Skeletal muscle tissue (tissue), 4 donors: ENCODE data around the gene KCNMA1. TPM values are rescaled to one million over a fixed set of nuclear protein-coding genes. Genes with fewer than 3 reads are reported as not detected.
A peak's percentile ranks its signal among the peaks of the same experiment; 100 is the strongest.

Source experiments
- H3K27ac ChIP-seq: one replicate; pipeline ENCODE4 v1.7.0; 2013; ENCODE audit warnings: mild to moderate bottlenecking, low read depth, low read length, inconsistent platforms
- H3K27me3 ChIP-seq, 3 donors: one replicate each; pipeline ENCODE4 v1.7.0; 2013; ENCODE audit warnings: low read length in 3 of 3; ENCODE audit not compliant: control insufficient read depth in 3 of 3, insufficient read depth in 3 of 3
- H3K36me3 ChIP-seq, 3 donors: one replicate each; pipeline ENCODE4 v1.7.0; 2013; ENCODE audit warnings: low read length in 3 of 3; ENCODE audit not compliant: control insufficient read depth in 3 of 3, insufficient read depth in 3 of 3
- H3K4me1 ChIP-seq, 3 donors: one replicate each; pipeline ENCODE4 v1.7.0; 2013; ENCODE audit warnings: low read length in 3 of 3, mild to moderate bottlenecking in 3 of 3; ENCODE audit not compliant: control insufficient read depth in 3 of 3, insufficient read depth in 3 of 3
- H3K4me3 ChIP-seq, 3 donors: one replicate each; pipeline ENCODE4 v1.7.0; 2013; ENCODE audit warnings: low read length in 3 of 3
- H3K9ac ChIP-seq, 3 donors: one replicate each; pipeline ENCODE4 v1.7.0; 2013; ENCODE audit warnings: low read length in 3 of 3, mild to moderate bottlenecking in 3 of 3, moderate library complexity in 2 of 3, low read depth in 1 of 3
- H3K9me3 ChIP-seq, 3 donors: one replicate each; pipeline ENCODE4 v1.7.0; 2013; ENCODE audit warnings: low read length in 3 of 3; ENCODE audit not compliant: control insufficient read depth in 3 of 3
- total RNA-seq: library from RNA; depleted of rRNA; stranded (reverse); fragments of >200 nt; gene quantifications from one replicate; pipeline ENCODE4 v1.2.3, GENCODE V29; 2014
- donor health status: Osteomylitis.

KCNMA1 gene
- total RNA-seq, 1 donor from 2014 or later: 18.8 TPM

DNA sequence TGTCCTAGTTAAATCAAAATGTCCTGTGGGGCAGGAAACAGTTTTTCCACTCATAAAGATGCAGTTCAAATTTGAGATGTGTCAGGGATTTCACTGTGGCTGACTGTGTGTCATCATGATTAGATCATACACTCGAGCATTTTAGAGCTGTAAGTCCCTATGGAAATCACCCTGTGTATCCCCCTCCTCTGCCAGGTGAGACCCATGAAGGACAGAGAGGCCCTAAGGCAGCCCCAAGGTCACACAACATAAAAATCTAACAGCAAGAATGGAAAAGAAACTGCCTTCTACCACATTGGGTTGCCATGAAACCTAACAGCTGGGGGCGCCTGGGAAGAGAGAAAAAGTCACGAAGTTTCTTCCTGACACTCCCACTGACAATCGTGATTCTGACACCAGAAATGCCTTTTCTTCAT, 135.8 kb downstream of the KCNMA1 start:
- Histone ChIP-seq H3K4me3 (no peak overlapping the region), H3K27ac (no peak overlapping the region), H3K4me1 (peaks cover 20 to 45% (median 28%) of the 10 kb centered on the region in 3 donors), H3K27me3 (no peaks in the 10 kb centered on the region), H3K9me3 (no peaks in the 10 kb centered on the region), H3K36me3 (no peaks in the 10 kb centered on the region), H3K9ac (no peak overlapping the region)

GRCh38 chr10:77501152-77501845, 136.3 kb downstream of the KCNMA1 start:
- Histone ChIP-seq H3K36me3 (no peaks in the 10 kb centered on the region), H3K27me3 (no peaks in the 10 kb centered on the region), H3K4me1 (peaks cover 20 to 48% (median 28%) of the 10 kb centered on the region in 3 donors), H3K27ac (no peak overlapping the region), H3K9ac (no peak overlapping the region), H3K9me3 (no peaks in the 10 kb centered on the region), H3K4me3 (peak overlapping the region in 1 of 3 donors; percentile 22)

GRCh38 chr10:77500754-77501151, 136.9 kb downstream of the KCNMA1 start:
- Histone ChIP-seq H3K4me1 (peaks cover 20 to 52% (median 28%) of the 10 kb centered on the region in 3 donors), H3K4me3 (no peak overlapping the region), H3K36me3 (no peaks in the 10 kb centered on the region), H3K9me3 (no peaks in the 10 kb centered on the region), H3K9ac (no peak overlapping the region), H3K27ac (no peak overlapping the region), H3K27me3 (no peaks in the 10 kb centered on the region)

DNA sequence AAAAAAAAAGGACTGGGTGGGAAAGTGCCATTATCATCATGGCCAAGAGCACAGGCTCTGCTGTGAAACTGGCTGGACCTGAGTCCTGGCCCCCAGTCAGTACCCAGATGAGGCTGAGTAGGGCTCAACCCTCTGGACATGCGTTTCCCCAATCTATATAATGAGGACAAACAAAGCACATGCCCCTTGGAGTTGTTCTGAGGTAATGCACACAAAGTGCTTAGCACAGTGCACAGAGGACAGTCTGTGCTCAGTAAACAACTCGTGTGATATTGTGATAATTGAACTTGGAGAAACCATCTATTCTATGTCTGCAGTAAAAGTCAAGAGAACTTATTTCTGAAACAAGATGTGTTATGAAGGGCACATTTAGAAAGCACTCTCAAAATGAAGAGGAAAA, 138.8 kb downstream of the KCNMA1 start:
- Histone ChIP-seq H3K27me3 (no peaks in the 10 kb centered on the region), H3K36me3 (no peaks in the 10 kb centered on the region), H3K9ac (no peak overlapping the region), H3K4me1 (peaks cover 26 to 64% (median 41%) of the 10 kb centered on the region in 3 donors), H3K9me3 (no peaks in the 10 kb centered on the region), H3K27ac (peak overlapping the region; percentile 9), H3K4me3 (no peak overlapping the region)

DNA sequence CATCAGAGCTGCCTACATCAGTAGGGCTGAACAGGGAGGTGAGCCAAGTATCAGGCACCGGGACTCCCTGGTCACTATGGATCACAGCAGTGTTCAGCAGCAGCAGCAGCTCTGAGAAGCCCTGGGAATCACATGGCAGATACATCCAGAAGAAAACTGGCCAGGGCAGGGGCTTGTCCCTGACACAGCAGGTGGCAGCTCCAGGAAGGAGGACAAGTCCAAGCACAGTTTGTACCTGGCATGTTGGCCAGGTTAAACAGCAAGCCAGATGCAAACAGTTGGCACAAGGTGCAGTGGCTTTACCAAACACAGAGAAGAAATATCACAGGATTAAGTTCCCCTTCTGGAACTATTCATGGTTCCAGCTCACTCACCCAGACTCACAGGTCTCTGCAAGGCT, 139.4 kb downstream of the KCNMA1 start:
- Histone ChIP-seq H3K9me3 (no peaks in the 10 kb centered on the region), H3K36me3 (no peaks in the 10 kb centered on the region), H3K27me3 (no peaks in the 10 kb centered on the region), H3K27ac (peak overlapping the region; percentile 26), H3K4me3 (no peak overlapping the region), H3K9ac (peak overlapping the region in 1 of 3 donors; percentile 45), H3K4me1 (peaks cover 31 to 70% (median 47%) of the 10 kb centered on the region in 3 donors)

DNA sequence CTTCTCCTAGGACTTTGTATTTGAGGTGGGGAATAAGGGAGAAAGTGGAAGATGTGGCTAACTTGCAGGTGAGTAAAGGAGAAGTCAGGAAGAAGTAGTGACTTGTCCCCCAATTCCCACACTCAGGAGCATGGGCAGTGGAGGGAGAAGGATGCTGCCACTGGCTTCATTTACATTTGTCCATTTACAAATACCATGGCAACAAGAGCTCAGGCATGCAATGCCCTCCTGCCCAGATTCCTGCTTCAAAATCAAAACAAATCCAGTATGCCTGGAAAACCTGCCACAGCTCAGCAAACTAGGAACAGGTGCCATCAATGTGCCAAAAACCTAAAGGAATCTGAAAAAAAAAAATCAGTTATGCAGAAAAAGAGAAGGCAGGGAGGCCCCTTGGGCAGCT, 139.9 kb downstream of the KCNMA1 start:
- H3K27ac ChIP-seq: peak overlapping the region; percentile 26
- no peaks in the 10 kb centered on the region for H3K27me3 ChIP-seq
- H3K36me3 ChIP-seq: no peaks in the 10 kb centered on the region
- H3K4me1 ChIP-seq: peaks cover 36 to 75% (median 52%) of the 10 kb centered on the region in 3 donors
- H3K9ac ChIP-seq: no peak overlapping the region
- no peaks in the 10 kb centered on the region for H3K9me3 ChIP-seq
- H3K4me3 ChIP-seq: no peak overlapping the region

GRCh38 chr10:77496941-77497420, 140.6 kb downstream of the KCNMA1 start:
- Histone ChIP-seq H3K36me3 (no peaks in the 10 kb centered on the region), H3K27me3 (no peaks in the 10 kb centered on the region), H3K27ac (no peak overlapping the region), H3K9ac (no peak overlapping the region), H3K4me1 (peaks cover 43 to 82% (median 59%) of the 10 kb centered on the region in 3 donors), H3K9me3 (no peaks in the 10 kb centered on the region), H3K4me3 (no peak overlapping the region)

DNA sequence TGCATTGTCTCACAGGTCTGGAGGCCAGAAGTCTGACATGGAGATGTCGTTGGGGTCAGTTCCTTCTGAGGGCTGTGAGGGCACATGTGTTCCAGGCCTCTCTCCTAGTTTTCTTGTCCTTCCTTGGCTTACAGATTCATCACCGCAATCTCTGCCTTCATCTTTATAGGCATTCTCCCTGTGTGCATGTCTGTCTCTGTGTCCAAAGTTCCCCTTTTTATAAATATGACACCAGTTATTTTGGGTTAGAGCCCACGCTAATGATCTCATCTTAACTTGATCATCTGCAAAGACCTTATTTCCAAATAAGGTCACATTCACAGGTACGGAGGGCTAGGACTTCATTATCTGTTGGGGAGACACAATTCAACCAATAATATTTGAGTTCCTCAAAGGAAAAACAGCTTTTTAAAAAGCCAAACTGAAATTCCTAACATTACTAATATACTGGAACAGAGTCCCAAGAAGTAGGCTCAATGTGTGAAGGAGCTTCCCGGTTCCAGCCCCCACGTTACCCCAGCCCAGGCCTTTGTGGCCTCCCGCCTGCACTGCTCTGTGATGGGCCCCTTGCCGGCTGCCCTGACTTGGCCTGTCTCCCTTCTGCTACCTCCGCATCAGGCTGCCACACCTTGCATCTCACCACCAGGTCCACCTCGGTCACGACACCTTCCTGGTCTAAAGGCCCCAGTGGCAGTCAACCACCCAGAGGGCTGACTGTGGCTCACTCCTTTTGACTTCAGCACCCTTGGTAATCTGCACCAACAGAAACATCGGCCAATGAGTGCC, 142.7 kb downstream of the KCNMA1 start:
- H3K9me3 ChIP-seq: no peaks in the 10 kb centered on the region
- no peak overlapping the region for H3K4me3 ChIP-seq
- H3K36me3 ChIP-seq: no peaks in the 10 kb centered on the region
- no peak overlapping the region for H3K27ac ChIP-seq
- no peak overlapping the region for H3K9ac ChIP-seq
- no peaks in the 10 kb centered on the region for H3K27me3 ChIP-seq
- peaks cover 52 to 87% (median 66%) of the 10 kb centered on the region in 3 donors for H3K4me1 ChIP-seq

- Histone ChIP-seq H3K4me1 (peaks cover 52 to 91% (median 66%) of the 10 kb centered on the region in 3 donors), H3K27me3 (no peaks in the 10 kb centered on the region), H3K4me3 (no peak overlapping the region), H3K36me3 (no peaks in the 10 kb centered on the region), H3K9ac (no peak overlapping the region), H3K27ac (no peak overlapping the region), H3K9me3 (no peaks in the 10 kb centered on the region)
These were observed 143.3 kb downstream of the KCNMA1 start for GRCh38 chr10:77494327-77494726.

GRCh38 chr10:77493851-77494261, 143.8 kb downstream of the KCNMA1 start:
- no peak overlapping the region for H3K4me3 ChIP-seq
- H3K9me3 ChIP-seq: no peaks in the 10 kb centered on the region
- H3K27ac ChIP-seq: peak overlapping the region; percentile 50
- peak overlapping the region in 1 of 3 donors; percentile 33 for H3K9ac ChIP-seq
- H3K36me3 ChIP-seq: no peaks in the 10 kb centered on the region
- peaks cover 52 to 88% (median 66%) of the 10 kb centered on the region in 3 donors for H3K4me1 ChIP-seq
- H3K27me3 ChIP-seq: no peaks in the 10 kb centered on the region
